Stimulated activated CD8-positive, alpha-beta memory T cell treated with anti-CD3 and anti-CD28 coated beads, Interleukin-2, amount 100 ng/mL, for 1 hour (primary cell): Measurements from ENCODE around the gene C6orf15.

Source experiments
- DNase-seq, 2 donors: peaks; one replicate each; pipeline ENCODE4 v3.0.0-alpha.2; 2020; ENCODE audit warnings: low read depth in 2 of 2

C6orf15 gene

DNA sequence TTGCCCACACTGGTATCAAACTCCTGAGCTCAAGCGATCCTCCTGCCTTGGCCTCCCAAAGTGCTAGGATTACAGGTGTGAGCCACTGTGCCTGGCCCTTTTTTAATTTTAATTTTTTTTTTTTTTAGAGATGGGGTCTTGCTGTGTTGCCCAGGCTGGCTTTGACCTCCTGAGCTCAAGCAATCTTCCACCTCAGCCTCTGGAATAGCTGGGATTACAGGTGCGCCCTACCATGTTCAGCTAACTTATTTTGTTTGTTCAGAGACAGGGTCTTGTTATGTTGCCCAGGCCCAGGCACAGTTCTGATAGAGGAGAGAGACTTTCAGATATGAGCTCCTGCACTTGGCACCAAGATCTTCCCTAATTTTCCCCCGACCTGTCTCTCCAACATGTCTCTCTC is 18.4 kb upstream of the C6orf15 start:
- no peak for DNase-seq

DNA sequence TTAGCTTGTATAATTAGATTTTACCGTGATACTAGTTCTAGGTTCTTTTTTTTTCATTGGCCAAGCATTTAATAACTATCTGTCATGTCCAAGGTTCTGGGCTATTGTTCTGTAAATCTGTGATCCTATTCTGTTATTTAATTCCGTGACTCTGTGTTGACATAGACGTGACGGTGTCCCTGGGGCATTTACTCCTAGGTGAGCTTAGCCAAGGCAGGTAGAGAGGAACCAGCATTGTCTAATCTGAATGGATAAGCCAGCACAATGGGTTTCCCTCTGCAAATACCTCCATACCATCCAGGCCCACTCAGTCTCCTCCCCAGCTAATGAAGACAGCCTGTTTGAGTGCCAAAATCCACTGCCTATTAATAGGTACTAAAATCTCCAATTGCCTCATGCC is 16.8 kb upstream of the C6orf15 start:
- DNase-seq = no peak

DNA sequence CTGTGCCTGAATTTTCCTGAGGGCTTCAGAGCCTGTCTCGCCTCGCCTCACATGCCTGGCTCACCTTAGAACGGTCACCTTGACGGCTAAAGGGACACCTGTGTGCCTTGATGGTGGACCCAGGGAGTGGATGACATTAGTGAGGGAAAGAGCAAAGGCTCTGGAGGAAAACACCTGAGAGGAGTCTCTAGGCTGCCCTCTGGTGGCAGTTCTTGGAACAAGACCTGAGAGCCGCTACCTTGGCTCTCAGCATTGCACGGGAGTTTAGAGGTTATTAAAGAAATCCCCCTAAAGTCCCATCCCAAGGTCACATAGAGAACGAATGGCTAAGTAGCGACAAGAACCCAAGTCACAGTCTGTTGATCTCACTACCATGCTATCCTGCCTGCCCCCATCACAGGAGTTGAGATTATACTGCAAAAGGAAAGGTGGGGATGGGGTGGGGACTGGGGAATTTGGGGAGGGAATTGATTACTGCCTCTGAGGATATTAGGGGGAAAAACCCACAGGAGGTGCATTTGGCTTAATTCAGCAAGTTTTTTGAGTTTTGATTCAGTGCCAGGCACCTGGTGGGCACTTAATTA is 15.8 kb upstream of the C6orf15 start:
- peak; percentile 43 to 66 for DNase-seq

DNA sequence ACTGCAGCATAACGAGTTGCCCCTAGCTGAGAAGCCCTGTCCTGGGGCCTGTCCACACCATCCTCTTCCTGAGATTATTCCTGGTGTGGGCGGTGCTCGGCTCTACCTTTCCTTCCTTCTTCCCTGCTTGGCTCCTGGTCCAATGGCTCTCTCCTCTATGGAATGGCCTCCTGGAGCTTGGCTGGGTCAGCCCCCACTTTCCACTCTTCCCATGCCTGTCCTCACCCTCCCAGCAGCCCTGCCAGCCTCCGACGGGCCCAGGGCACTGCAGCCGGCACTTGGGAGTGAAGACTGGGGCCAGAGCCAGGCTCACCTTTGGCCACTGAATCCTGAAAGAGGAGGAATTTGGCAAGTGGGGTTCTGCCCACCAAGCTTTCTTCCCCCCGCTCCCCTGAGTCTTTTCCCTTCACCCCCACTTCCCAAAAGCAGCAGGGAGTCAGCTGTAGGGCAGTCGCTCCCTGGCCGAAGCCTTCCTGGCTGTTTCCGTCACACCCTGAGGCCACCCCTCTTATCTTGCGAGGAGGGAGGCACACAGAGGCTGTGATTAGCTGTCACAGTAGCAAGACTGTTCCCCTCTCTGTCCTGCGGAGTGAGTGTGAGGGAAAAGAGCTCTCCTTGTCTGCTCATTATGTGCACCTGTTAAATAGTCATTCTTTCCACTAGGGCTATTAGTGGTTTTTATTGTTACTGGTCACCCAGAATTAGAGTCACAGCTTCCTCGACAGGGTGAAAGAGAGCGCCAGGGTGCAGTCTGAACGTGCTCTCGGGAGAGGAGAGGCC is 14.2 kb upstream of the C6orf15 start:
- DNase-seq = no peak

DNA sequence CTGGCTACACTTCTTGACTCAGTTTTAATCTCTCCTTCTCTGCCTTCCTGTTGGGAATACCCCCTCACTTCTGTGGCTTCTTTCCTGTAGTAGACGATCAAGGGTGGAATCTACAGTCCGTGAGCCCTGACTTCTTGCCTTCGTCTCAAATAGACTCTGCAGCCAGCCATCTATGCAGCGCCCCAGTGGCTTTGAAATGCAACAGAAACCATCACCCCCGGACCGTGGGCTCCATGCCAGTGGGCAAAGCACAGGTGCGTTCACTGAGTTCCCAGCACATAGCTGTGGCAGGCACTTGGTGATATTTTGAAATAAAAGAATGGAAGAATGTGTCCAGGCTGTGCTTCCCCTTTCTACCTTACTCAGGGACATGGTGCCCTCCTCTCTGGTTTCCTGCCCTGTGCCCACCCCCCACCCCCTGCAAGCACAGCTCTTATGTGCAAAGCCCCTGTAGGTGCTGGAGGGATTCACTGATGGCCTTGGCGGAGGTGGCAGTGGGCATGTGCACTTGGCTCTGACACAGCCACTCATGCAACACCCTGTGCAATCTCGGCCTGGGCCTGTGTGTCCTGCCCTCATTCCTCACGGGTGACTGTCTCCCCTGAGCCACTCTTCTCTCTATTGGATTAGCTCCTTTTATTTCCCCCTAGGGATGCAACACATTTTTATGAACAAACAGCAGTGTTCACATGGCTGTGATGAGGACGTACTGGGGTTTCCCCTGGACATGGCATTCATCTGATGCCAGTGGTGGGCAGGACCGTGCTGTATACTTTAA is 13.4 kb upstream of the C6orf15 start:
- no peak for DNase-seq

DNA sequence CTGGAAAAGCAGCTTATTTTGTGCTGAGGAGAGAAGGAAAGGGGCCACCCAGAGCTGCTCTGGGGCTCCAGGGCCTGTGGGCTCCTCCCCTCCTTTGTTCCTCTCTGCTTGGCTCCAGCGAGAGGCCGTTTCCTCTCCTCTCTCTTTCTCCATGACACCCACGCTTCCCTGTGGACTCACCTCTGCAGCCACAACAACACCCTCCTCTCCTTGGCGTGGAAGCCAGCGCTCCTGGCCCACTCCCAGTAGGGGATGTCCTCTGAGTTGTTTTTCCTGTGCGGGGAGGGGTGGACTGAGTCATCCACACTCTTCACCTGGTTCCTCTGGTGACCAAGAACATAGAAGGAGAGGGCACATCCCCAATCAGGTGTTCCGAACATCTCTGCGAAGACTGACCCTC is 12.8 kb upstream of the C6orf15 start:
- no peak for DNase-seq

DNA sequence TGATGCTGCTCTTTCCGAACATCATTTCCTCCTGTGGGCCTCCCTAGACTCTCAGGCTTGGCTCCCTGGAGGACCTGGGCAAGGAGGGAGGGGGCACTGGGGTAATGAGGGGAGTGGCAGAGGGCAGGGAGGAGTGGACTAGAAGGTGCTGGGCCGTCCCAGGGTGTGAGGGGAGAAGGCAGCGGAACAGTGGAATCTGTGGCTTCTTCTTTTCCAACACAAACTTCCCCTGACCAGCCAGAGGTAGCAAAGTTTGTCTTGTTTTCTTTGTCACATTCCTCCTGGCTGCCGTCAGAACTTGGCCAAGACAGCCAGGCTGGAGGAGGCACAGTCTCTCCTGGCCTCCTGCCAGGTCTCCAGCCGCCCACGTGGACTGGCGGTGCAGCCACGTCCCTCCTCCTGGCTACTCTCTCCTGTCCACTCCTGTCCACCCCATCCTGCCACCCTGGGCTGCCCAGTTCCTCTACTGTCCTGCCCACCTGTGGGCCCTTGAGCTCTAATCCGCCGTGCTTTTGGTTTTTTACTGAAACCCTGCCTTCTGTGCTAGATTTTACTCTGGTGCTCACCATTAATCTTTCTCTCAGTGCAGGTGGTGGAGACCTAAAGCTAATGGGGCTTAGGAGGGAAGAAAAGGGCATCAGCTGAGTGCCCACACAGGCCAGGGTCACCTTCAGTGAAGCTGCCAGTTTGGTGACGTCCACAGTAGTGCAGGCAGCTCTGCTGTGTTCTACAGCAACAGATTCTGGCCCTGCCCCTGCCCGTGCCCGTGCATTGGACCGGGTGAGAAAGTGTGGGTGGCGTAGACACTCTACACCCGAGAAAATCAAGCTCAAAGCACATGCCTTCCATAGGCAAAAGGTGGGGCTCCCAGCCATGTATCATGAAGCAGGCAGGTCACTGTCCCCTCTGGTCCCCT is 10.7 kb upstream of the C6orf15 start:
- DNase-seq = no peak

DNA sequence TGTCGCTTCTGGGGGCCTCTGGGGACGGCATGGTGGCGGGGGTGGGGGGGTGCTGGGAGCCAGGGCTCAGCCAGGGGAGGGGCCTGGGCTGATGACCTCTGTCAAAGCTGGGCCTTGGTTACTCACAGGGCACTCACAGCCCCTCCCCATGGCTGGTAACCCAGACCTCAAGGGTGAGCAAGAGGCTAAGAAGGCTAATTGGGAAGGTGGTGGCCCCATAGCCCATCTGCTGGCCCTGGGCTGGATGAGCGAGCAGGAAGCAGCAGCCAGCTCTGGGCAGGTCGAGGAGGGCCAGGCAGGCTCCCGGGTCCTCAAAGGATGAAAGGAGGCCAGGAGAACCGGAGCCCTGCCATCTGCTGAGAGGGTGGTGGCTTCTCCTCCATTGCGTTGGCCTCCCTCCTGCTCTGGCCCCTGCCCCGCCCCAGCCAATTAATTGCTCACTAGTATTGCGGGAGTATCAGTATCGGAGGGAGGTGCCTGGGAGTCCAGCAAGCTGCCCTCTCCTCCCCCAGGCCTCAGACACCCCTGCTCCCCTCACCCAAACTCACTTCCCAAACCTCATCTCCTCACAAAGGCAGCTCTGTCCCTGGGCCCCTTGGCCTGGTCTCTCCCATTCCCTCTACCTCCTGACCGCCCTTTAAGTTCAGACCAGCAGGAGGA is 8.9 kb upstream of the C6orf15 start:
- no peak for DNase-seq

DNA sequence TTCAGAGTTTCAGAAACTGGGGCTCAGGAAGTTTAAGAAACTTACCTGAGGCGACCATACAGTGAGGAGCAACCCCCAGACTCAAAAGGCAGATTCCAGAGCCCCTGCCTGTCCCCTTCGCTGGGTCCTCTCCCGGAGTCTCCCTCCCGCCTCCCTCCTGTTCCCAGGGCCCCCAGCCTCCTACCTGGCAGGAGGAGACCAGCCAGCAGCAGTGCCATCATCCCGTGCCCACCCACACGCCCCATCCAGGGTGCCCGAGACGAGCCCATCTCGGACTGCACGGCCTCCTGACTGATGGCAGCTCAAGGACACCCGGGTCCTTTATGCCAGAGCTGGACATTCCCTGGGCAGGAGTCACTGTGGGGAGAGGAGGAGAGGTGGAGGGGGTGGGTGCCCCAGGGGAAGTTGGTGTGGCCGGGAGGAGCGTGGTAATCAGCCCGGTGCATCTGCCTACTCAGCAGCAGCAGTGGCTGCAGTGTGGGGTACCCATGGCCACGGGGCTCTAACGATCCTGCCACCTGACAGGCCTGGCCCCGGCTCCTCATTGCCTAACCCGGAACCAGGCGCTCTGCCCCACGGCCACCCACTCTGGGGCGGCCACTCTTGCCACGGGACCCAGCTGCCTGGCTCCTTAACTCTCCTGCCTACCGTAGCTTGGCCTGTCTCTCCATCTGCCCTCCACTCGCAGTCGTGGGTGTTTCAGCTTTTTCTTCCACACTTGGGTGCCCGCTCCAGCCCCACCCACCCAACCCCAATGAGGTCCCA is 8.0 kb upstream of the C6orf15 start, which contains the start of gene CDSN:
CDSN (minus strand) TSS at position 296 of the 765 bp plus-strand sequence; CDS start at position 269, 27 bp downstream.
- no peak for DNase-seq

DNA sequence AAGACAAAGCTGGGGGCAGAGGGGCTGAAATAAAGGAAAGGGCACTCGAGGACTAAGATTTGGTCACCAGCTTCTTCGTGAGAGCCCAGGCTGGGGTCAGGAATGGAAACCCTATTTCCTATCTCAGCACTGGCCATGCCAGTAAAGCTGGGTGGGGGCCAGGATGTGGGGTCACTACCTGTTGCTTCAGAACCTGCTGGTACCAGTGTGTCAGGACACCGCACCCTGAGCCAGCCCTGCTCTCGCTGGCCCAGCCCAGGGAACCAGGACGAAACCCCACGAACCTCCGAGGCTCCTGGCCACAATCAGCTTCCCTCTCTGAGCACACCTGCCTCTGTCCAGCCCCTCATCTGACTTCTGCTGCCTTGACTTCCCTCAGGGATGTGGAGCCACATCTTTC is 5.8 kb upstream of the C6orf15 start:
- no peak for DNase-seq

DNA sequence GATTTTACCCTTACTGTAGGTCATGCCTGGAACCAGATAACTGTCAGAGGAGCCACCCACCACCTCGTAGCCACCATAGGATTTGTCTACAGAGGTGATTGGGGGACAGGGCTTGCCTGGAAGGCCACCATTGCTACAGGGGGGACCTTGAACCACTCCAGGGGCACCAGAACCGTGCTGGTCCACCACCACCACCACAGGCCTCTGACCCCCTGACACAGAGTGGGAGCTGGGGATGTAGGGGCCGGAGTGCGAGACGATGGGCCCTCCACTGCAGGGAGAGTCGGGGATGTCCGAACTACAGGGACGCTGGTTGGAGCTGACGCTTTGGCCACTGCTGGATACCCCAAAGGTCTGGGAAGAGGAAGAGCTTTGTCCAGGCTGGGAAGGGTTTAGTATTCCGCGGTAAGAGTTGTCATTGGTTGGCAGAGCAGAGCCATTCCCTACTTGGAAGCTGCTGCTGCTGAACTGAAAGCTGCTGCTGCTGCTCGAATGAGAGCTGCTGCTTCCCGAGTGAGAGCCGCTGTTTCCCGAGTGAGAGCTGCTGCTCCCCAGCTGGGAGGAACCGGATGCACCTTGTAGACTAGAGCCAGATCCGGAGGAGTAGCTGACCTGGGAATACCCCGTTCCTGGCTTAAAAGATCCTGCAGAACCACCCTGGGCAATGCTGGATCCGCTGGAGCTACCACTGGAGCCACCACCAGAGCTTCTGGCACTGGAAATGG is 4.4 kb upstream of the C6orf15 start:
- DNase-seq = no peak

DNA sequence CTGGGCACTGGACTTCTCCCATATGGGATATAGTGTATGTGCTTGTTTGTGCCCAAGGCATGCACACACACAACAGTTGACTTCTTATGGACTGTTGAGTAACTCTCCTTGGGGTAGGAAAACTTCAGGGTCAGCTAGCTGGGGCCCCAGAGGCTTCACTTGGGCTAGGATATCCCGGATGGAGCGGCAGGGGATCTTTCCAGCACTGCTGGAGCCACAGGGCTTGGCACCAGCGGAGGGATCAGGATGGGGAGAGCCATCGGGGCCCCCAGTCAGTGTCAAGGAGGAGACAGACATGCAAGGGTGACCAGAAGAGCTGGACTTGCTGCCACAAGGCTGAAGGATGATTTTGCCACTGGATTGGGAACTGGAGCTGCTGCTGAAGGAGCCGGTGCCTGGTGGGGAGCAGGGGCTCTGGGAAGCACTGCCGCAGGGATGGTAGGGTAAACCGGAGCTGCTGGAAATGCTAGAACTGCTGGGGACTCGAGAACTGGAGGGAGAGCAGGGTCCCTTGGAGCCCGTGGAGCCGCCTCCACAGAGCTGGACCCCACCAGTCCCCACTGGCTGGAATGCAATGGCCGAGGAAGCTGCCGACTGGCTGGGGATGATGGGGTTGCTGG is 3.7 kb upstream of the C6orf15 start:
- DNase-seq = no peak

DNA sequence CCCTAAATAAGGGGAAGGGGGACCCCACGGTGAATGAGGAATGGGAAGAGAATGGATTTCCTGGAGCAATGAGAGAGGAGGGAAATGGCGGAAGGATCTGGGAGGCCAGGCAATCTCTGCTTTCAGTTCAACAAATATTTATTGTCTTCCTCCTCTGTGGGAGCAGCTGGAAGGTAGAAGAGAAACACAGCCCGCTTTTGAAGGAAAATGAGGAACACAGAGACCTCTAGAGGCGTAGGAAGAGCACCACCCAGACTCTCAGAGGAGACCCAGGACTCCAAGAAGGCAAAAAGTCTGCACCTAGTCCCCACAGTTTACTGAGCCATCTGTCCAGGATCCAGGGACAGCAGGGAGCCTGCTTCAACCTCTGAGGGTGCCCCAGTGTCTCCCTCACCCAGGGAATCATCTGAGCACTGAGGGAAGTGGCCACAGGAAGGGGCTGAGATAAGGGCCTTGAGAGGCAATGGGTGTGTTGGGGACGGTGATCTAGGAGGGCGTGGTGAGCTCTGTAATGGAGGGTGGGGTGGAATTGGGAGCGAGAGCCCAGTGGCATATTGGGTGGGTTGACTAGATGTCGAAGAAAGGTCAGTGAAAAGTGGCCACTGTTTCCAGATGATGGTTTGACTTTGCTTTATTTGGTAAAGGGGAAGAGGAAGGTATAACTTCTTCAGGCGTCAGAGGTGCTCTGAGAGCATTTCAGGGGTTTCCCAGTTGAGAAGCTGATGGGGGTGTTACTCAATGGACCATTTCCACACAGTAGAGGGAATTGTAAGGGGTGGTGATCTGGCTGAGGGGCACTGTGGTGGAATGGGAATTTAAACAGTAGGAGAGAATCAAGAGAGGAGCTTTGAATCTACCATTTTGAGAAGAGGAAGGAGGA is 2.8 kb upstream of the C6orf15 start:
- no peak for DNase-seq

DNA sequence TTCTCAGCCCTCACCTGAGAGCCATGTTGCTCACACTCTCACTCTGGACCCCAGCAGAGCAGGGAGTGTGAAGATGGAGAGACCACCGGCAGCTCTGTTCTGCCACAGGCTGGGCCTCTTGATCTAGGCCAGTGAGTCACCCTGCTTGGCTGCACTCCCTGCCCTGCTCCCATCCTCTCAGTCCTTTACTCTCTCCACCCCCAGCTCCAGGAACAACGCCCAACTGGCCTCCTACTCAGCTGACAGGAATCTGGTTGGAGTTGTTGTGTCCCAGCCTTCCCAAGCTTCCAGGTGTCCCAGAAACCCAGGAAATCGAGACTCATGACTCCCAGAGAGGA is 2.1 kb upstream of the C6orf15 start, which contains the start of gene PSORS1C1:
PSORS1C1 (plus strand) TSS at position 260 of the 338 bp plus-strand sequence. CDS start 14,833 bp downstream, outside the sequence.
- DNase-seq = no peak

DNA sequence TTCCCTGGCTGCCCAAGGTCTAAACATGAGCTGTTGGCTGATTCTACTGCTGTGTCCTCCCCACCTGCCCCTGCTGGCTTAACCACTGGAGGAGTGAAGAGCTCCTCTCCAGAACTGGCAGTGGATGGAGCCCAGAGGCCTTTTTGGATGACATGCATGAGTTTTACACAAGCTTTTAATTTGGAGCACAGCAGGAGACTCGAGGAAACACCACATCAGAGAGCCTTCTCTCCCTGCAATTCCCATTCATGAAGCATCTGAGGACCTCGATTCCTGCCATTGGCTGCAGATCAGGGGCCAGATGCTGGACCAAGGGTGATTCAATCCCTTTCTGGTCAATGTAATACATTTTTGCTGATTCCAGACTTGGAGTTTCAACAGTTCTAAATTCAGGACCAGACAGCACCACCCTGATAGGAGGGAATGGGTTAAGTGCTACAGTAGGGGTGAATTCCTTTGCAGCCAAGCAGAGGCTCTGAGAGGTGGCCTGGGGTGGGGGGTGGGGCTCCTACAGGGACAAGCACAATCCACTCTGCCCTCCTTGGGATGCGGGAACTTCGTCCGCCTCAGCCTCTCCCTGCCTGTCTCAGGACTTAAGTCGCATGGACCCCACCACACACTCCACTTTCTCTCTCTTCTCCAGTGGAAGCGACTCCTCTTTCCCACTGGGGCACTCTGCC is 1.6 kb upstream of the C6orf15 start:
- DNase-seq = no peak

DNA sequence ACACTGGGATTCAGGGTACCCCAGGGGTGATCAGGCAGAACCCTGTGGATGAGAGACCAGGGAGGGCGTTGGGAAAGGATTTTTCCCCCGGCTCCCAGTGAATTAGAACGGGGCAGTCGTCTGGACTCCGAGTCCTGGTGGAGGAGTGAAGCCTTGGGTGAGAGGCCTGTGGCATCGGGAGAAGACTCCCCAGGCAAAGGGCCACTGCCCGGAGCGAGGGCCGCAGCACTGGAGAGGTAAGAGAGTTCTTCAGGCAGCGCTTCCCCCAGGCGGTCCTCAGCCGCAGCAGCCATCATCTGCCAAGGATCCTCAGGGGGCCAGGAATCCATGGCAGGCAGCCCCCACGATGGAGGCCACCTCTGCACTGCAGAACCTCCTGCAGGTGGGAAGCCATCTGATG is 663 bp downstream of the C6orf15 start:
- no peak for DNase-seq

DNA sequence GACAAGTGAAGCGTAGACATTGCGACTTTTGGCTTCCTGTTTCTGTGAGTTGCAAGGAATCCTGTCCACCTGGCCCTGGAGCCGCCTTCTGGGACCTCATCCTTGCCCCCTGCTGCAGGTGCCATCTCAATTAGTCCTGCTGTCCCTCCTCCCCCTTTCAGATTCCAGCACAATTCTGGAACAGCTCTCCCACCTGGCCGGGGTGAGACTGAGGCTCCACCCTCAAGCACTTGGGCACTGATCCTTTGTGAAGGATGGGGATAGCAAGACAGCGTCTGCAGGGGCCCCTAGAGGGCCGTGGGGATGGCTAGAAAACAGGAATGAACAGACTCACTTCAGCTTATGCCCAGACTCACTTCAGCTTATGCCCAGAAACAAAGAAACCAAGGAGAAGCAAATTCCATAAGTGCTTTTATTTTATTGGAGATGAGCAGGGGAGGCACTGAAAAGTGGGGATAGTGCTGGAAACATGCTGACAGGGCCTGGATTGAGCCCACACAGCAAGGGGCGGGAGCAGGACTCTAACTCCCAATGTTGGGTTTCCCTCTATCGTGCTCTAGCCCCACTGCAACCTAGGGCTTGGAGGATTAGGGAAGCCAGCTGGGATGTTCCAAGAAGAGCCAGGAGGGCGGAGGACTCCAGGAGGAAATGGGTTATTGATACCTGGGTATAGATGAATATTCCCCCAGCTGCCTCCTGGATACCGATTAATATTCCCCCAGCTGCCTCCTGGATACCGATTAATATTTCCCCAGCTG is 1.4 kb downstream of the C6orf15 start:
- no peak for DNase-seq
